A673 (cell line): ENCODE measurements around the gene EIF4EBP3.

ENCODE experiments used
- EZH2 ChIP-seq: fragments of 200-600 bp; sonication (generic); IDR thresholded peaks from 2 replicates; pipeline ENCODE4 v1.6.1; 2017; ENCODE audit warnings: borderline replicate concordance, low read depth, mild to moderate bottlenecking, mixed read lengths, antibody characterized with exemption, low read length; ENCODE audit not compliant: poor library complexity, severe bottlenecking
- TF ChIP-seq, protein P1 (sequence below): fragments of 300-800, 200-600 bp; sonication (generic); conservative IDR thresholded peaks from 2 replicates; pipeline ENCODE4 v1.5.1; 2017; ENCODE audit warnings: low read depth, mild to moderate bottlenecking, antibody characterized with exemption, low read length, moderate library complexity, mixed read lengths

DNA sequence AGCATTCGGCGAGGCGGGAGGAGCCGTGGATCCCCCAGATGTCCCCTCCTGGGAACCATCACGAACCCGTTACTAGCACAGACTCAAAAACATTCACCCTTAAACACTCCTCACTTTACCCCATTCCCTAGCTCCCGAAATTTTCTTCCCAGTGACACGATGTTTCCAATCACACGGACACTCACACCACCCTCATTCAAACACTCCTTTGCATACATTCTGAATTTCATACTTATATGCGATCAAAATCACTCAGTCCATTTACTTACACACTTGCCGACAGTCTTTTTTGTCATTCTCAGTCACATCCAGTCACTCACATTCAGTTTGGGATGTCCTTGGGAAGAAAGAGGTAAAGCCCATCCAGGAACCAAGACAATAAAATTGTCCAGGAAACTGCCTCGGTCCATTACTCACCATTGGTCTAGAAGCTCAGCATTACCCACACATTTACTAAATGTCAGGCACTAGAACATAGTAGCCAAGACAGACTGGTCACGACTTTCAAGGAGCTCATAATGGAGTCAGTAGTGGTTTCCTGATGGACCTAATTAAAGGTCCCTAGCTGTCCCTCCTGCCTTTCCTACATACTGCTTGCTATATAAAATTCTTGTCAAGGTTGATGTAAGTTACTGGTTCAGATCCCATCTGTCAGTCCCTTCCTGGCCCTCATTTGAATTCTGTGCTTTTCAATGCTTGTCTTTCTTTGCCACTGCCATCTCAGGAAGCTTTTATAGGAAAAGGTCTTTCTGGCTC is 17.7 kb downstream of the EIF4EBP3 start:
- TF ChIP-seq, protein P1, sequence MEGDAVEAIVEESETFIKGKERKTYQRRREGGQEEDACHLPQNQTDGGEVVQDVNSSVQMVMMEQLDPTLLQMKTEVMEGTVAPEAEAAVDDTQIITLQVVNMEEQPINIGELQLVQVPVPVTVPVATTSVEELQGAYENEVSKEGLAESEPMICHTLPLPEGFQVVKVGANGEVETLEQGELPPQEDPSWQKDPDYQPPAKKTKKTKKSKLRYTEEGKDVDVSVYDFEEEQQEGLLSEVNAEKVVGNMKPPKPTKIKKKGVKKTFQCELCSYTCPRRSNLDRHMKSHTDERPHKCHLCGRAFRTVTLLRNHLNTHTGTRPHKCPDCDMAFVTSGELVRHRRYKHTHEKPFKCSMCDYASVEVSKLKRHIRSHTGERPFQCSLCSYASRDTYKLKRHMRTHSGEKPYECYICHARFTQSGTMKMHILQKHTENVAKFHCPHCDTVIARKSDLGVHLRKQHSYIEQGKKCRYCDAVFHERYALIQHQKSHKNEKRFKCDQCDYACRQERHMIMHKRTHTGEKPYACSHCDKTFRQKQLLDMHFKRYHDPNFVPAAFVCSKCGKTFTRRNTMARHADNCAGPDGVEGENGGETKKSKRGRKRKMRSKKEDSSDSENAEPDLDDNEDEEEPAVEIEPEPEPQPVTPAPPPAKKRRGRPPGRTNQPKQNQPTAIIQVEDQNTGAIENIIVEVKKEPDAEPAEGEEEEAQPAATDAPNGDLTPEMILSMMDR: no peak
- TF ChIP-seq EZH2: no peak
